HL-60 (cell line): ENCODE results near the gene C10orf143.

ENCODE experiments used
- DNase-seq, 2 experiments: peaks; one replicate each; pipeline ENCODE4 v3.0.0-alpha.2; 2010 to 2020; ENCODE audit warnings: low read depth in 1 of 2, low spot score in 1 of 2
- H3K27ac ChIP-seq: fragments of 250-450 bp; sonication (Bioruptor Pico); replicated peaks from 2 replicates; pipeline ENCODE4 v1.5.1; 2020; ENCODE audit warnings: mild to moderate bottlenecking, moderate library complexity
- H3K27me3 ChIP-seq: fragments of 250-450 bp; sonication (Bioruptor Pico); 2 replicates; pipeline ENCODE4 v1.5.1; 2021; ENCODE audit warnings: mild to moderate bottlenecking, moderate library complexity; ENCODE audit not compliant: insufficient read depth, poor library complexity, severe bottlenecking
- H3K4me3 ChIP-seq: replicated peaks from 2 replicates; pipeline ENCODE4 v1.5.1; 2011; ENCODE audit warnings: mild to moderate bottlenecking, control low read depth, low read length; ENCODE audit not compliant: insufficient read depth
- GABPA ChIP-seq: IDR thresholded peaks from 2 replicates; pipeline ENCODE4 v1.6.1; 2012; ENCODE audit warnings: low read depth
- POLR2AphosphoS5 ChIP-seq: IDR thresholded peaks from 2 replicates; pipeline ENCODE4 v1.6.1; 2012; ENCODE audit warnings: low read depth
- SPI1 ChIP-seq: IDR thresholded peaks from 2 replicates; pipeline ENCODE4 v1.6.1; 2012; ENCODE audit warnings: low read depth, mild to moderate bottlenecking, borderline replicate concordance
- TF ChIP-seq, protein P1 (sequence below): IDR thresholded peaks from 2 replicates; pipeline ENCODE4 v1.6.1; 2012; ENCODE audit warnings: low read depth; ENCODE audit not compliant: insufficient replicate concordance
- TF ChIP-seq, protein P2 (sequence below): IDR thresholded peaks from one replicate; pipeline ENCODE4 v1.5.1; 2011; ENCODE audit warnings: low read length, control low read depth, inconsistent platforms; ENCODE audit not compliant: insufficient read depth

C10orf143 gene

GRCh38 chr10:130017631-130018022, 93.0 kb downstream of the C10orf143 start:
- Histone ChIP-seq H3K27me3 (no peaks in the 10 kb centered on the region), H3K27ac (no peak overlapping the region), H3K4me3 (no peak overlapping the region)
- TF ChIP-seq, protein P1, sequence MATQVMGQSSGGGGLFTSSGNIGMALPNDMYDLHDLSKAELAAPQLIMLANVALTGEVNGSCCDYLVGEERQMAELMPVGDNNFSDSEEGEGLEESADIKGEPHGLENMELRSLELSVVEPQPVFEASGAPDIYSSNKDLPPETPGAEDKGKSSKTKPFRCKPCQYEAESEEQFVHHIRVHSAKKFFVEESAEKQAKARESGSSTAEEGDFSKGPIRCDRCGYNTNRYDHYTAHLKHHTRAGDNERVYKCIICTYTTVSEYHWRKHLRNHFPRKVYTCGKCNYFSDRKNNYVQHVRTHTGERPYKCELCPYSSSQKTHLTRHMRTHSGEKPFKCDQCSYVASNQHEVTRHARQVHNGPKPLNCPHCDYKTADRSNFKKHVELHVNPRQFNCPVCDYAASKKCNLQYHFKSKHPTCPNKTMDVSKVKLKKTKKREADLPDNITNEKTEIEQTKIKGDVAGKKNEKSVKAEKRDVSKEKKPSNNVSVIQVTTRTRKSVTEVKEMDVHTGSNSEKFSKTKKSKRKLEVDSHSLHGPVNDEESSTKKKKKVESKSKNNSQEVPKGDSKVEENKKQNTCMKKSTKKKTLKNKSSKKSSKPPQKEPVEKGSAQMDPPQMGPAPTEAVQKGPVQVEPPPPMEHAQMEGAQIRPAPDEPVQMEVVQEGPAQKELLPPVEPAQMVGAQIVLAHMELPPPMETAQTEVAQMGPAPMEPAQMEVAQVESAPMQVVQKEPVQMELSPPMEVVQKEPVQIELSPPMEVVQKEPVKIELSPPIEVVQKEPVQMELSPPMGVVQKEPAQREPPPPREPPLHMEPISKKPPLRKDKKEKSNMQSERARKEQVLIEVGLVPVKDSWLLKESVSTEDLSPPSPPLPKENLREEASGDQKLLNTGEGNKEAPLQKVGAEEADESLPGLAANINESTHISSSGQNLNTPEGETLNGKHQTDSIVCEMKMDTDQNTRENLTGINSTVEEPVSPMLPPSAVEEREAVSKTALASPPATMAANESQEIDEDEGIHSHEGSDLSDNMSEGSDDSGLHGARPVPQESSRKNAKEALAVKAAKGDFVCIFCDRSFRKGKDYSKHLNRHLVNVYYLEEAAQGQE = no peak
- TF ChIP-seq POLR2AphosphoS5 = no peak
- no peak for TF ChIP-seq SPI1
- TF ChIP-seq GABPA = no peak
- TF ChIP-seq, protein P2, sequence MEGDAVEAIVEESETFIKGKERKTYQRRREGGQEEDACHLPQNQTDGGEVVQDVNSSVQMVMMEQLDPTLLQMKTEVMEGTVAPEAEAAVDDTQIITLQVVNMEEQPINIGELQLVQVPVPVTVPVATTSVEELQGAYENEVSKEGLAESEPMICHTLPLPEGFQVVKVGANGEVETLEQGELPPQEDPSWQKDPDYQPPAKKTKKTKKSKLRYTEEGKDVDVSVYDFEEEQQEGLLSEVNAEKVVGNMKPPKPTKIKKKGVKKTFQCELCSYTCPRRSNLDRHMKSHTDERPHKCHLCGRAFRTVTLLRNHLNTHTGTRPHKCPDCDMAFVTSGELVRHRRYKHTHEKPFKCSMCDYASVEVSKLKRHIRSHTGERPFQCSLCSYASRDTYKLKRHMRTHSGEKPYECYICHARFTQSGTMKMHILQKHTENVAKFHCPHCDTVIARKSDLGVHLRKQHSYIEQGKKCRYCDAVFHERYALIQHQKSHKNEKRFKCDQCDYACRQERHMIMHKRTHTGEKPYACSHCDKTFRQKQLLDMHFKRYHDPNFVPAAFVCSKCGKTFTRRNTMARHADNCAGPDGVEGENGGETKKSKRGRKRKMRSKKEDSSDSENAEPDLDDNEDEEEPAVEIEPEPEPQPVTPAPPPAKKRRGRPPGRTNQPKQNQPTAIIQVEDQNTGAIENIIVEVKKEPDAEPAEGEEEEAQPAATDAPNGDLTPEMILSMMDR = no peak
- no peak for DNase-seq

DNA sequence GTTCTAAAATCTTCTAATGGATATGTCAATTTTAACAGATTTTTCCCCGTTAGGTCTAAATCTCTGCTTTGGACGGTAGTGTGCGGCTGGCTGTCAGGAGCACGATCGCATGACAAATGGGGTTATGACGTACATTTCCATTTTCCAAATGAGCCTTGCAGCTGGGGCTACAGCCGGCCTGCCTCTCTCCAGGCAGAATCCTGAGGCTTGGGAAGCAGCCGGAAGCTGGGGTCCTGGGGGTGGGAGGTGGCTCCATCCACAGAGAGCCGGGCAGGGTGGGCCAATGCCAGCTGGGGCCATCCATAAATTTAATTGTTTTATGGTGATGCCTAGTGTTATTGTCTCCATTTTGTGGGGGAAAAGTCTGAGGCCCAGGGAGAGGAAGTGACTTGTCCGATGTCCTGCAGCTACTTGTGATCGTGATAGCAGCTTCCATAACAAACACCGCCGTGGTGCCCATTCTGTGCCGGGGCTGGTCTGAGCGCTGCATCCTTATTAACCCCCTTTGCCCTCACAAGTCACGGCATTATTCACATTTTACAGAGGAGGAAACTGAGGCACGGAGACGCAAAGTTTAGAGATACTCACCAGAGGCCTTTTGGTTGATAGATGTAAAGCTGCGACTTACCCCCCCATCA, 93.5 kb downstream of the C10orf143 start:
- Histone ChIP-seq H3K4me3 (no peak overlapping the region), H3K27ac (no peak overlapping the region), H3K27me3 (no peaks in the 10 kb centered on the region)
- no peak for DNase-seq
- TF ChIP-seq, protein P1 = no peak
- TF ChIP-seq SPI1 (no peak), GABPA (no peak), POLR2AphosphoS5 (no peak)
- TF ChIP-seq, protein P2 = no peak

GRCh38 chr10:130016095-130016494, 94.5 kb downstream of the C10orf143 start:
- no peak overlapping the region for H3K27ac ChIP-seq
- H3K4me3 ChIP-seq = no peak overlapping the region
- DNase-seq = no peak
- H3K27me3 ChIP-seq = no peaks in the 10 kb centered on the region
- TF ChIP-seq POLR2AphosphoS5 (no peak), GABPA (no peak), SPI1 (no peak)
- TF ChIP-seq, protein P1 = no peak
- TF ChIP-seq, protein P2 = no peak
